Uterus (tissue), 4 donors: ENCODE results near the gene CORO7. TPM values are rescaled to one million over a fixed set of nuclear protein-coding genes. Genes with fewer than 3 reads are reported as not detected.
A peak's percentile ranks its signal among the peaks of the same experiment; 100 is the strongest.

ENCODE experiments used
- DNase-seq, 2 donors: peaks; one replicate each; pipeline ENCODE4 v3.0.0-alpha.2; 2019 to 2020
- H3K27ac ChIP-seq, 2 donors: fragments of 200-600 bp; sonication (generic); 1 replicate in 1 of 2; 2 replicates in 1 of 2; pipeline ENCODE4 v1.5.1; 2016 to 2018
- H3K27me3 ChIP-seq, 2 donors: fragments of 200-600 bp; sonication (generic); one replicate each; pipeline ENCODE4 v1.5.1; 2018 to 2019; ENCODE audit warnings: control low read depth in 1 of 2
- H3K36me3 ChIP-seq, 2 donors: fragments of 200-600 bp; sonication (generic); one replicate each; pipeline ENCODE4 v1.5.1; 2019; ENCODE audit warnings: control low read depth in 1 of 2
- H3K4me1 ChIP-seq, 2 donors: fragments of 200-600 bp; sonication (generic); one replicate each; pipeline ENCODE4 v1.5.1; 2018 to 2019; ENCODE audit warnings: control low read depth in 1 of 2
- H3K4me3 ChIP-seq, 2 donors: fragments of 200-600 bp; sonication (generic); 1 replicate in 1 of 2; 2 replicates in 1 of 2; pipeline ENCODE4 v1.5.1; 2018 to 2019; ENCODE audit warnings: mild to moderate bottlenecking in 1 of 2
- H3K9me3 ChIP-seq, 2 donors: fragments of 200-600 bp; sonication (generic); one replicate each; pipeline ENCODE4 v1.5.1; 2019; ENCODE audit warnings: control low read depth in 1 of 2
- POLR2A ChIP-seq, 2 donors: fragments of 450-650 bp; IDR thresholded peaks; one replicate each; pipeline ENCODE4 v1.6.1; 2016; ENCODE audit warnings: antibody characterized with exemption in 2 of 2, mild to moderate bottlenecking in 1 of 2, moderate library complexity in 1 of 2
- intact Hi-C: fragments of 100-400 bp; cut with DNase I; formaldehyde crosslinking; loops from one replicate; pipeline ENCODE4 v1.15.1; 2023; ENCODE audit warnings: low total_unique reads
- total RNA-seq, 4 donors: library from RNA; depleted of rRNA in 3 of 4; stranded (reverse); fragments of >200 nt in 3 of 4; gene quantifications; one replicate each; pipeline versions ENCODE4 v1.1.0 to v1.2.4, GENCODE V29; 2014 to 2023
- TF ChIP-seq, protein P1 (sequence below), 4 experiments: fragments of 200-600 bp in 2 of 4; fragments of 450-650 bp in 2 of 4; sonication (generic) in 2 of 4; IDR thresholded peaks; one replicate each; pipeline ENCODE4 v1.5.1; 2016 to 2019; ENCODE audit warnings: antibody characterized with exemption in 4 of 4, mild to moderate bottlenecking in 2 of 4, moderate library complexity in 1 of 4
- donor health status: DM: yes; HTN: yes; CAD: no.

The CORO7 gene
- total RNA-seq, 4 donors from 2014 or later = 13.8 to 52.1 (median 30.0) TPM

DNA sequence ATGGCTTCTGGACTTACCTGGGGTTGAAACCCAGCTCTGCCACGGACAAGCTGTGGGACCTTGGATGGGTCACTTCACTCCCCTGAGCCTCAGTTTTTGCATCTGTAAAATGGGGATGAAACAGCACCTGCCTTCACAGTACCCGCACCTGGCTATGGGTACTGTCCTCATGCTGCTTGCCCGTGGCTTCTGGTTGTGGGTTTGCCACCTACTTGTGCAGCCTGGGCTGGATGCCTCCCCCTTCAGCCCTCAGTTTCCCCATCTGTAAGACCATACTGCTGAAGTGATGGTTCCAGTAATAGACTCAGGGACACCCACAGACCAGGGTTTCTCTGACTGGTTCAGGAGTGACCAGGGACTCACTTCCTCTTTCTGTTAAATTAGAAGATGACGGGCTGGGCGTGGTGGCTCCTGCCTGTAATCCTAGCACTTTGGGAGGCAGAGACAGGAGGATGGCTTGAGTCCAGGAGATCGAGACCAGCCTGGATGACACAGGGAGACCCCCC is 91.1 kb downstream of the CORO7 start:
- H3K4me1 ChIP-seq = peaks cover 4 to 54% of the 10 kb centered on the region in 2 donors
- DNase-seq = no peak
- TF ChIP-seq, protein P1, sequence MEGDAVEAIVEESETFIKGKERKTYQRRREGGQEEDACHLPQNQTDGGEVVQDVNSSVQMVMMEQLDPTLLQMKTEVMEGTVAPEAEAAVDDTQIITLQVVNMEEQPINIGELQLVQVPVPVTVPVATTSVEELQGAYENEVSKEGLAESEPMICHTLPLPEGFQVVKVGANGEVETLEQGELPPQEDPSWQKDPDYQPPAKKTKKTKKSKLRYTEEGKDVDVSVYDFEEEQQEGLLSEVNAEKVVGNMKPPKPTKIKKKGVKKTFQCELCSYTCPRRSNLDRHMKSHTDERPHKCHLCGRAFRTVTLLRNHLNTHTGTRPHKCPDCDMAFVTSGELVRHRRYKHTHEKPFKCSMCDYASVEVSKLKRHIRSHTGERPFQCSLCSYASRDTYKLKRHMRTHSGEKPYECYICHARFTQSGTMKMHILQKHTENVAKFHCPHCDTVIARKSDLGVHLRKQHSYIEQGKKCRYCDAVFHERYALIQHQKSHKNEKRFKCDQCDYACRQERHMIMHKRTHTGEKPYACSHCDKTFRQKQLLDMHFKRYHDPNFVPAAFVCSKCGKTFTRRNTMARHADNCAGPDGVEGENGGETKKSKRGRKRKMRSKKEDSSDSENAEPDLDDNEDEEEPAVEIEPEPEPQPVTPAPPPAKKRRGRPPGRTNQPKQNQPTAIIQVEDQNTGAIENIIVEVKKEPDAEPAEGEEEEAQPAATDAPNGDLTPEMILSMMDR (IDR thresholded peaks at IDR 0.05) = no peak
- H3K4me3 ChIP-seq = no peak overlapping the region
- peak overlapping the region; percentile 90 for H3K27ac ChIP-seq
- H3K36me3 ChIP-seq = no peaks in the 10 kb centered on the region
- H3K27me3 ChIP-seq = no peaks in the 10 kb centered on the region
- no peaks in the 10 kb centered on the region for H3K9me3 ChIP-seq
- intact Hi-C loops = no loop called here

GRCh38 chr16:4324492-4325252 is 91.7 kb downstream of the CORO7 start:
- TF ChIP-seq, protein P1 (IDR thresholded peaks at IDR 0.05) = no peak
- TF ChIP-seq POLR2A (IDR thresholded peaks at IDR 0.05) = no peak
- H3K4me3 ChIP-seq = no peak overlapping the region
- H3K27me3 ChIP-seq = no peaks in the 10 kb centered on the region
- H3K36me3 ChIP-seq = no peaks in the 10 kb centered on the region
- H3K4me1 ChIP-seq = peaks cover 4 to 58% of the 10 kb centered on the region in 2 donors
- no peak for DNase-seq
- H3K9me3 ChIP-seq = no peaks in the 10 kb centered on the region
- peak overlapping the region; percentile 90 for H3K27ac ChIP-seq
- intact Hi-C loops = no loop called here

GRCh38 chr16:4323845-4324488 is 92.4 kb downstream of the CORO7 start:
- intact Hi-C loops = no loop called here
- H3K36me3 ChIP-seq = no peaks in the 10 kb centered on the region
- peak; percentile 74 to 77 for DNase-seq
- no peaks in the 10 kb centered on the region for H3K27me3 ChIP-seq
- TF ChIP-seq POLR2A (IDR thresholded peaks at IDR 0.05) = no peak
- TF ChIP-seq, protein P1 (IDR thresholded peaks at IDR 0.05) = no peak
- H3K4me3 ChIP-seq = no peak overlapping the region
- peaks cover 4 to 58% of the 10 kb centered on the region in 2 donors for H3K4me1 ChIP-seq
- peak overlapping the region; percentile 90 for H3K27ac ChIP-seq
- no peaks in the 10 kb centered on the region for H3K9me3 ChIP-seq

DNA sequence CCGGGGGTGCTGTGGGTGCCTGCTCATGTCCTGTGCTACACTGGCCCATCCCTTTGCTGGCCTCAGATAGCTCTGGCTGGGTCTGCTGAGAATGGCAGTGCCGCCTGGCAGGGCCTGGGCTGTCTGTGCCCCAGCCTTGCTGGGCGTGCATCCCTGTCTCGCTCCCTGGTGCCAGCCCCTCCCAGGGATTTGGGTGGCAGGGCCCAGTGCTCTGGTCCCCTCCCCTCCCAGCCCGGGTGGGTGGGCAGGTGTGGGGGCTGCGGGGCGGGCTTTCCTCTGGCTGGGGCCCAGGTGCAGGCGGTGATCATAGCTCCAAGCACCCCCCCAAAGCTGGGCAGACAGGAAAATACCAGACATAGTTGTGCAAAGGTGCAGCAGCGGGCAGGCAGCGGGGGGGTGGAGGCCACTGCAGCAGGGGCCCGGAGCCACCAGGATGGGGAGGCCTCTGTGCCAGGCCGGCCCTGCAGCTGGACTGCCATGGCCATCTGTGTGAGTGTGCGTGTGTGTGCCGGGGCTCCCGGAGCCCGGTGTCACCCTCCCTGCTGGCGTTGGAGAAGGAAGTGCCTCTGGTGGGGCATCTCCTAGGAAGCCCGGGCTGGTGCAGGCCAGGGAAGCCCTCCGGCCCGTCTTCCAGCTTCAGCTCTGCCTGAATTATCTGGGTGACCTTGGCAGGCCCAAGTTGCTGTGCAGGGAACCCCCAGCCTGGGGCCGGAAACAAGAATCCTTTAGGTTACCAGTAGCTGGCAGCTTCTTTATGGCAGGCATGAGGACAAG is 93.1 kb downstream of the CORO7 start:
- DNase-seq = no peak
- intact Hi-C loops = no loop called here

More for the DNA sequence above, 93.1 kb downstream of the CORO7 start:
- no peaks in the 10 kb centered on the region for H3K36me3 ChIP-seq
- TF ChIP-seq, protein P1 (IDR thresholded peaks at IDR 0.05) = no peak
- H3K27me3 ChIP-seq = no peaks in the 10 kb centered on the region
- H3K9me3 ChIP-seq = no peaks in the 10 kb centered on the region
- peaks cover 4 to 52% of the 10 kb centered on the region in 2 donors for H3K4me1 ChIP-seq
- peak overlapping the region; percentile 90 for H3K27ac ChIP-seq
- H3K4me3 ChIP-seq = no peak overlapping the region
